ENCODE data around the gene PIGN. TPM values are rescaled to one million over a fixed set of nuclear protein-coding genes. Genes with fewer than 3 reads are reported as not detected.

The PIGN gene
- total RNA-seq, 1 donor from 2014 or later: 22.6 TPM

DNA sequence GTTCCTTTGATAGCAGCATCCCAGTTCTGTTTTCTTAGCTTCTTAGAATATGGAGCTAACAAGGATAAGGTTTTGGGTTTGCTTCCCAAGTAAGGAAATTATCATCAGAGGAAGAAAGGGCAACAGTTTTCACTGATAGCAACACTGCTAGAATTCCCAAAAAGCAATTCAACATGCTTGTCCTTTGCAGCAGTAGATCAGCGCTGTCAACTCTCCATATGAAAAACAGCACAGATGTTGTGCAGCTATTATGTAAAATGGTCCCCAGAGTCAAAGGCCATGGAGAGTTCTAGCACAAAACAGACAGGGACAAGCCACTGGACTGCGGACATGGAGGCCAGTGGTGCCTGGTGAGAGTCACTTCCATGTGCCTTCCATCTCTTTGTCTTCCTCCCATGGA lies 158.1 kb downstream of the PIGN start:
- no peak for DNase-seq (ENCODE audit: low read depth)
- TF ChIP-seq, protein P1, sequence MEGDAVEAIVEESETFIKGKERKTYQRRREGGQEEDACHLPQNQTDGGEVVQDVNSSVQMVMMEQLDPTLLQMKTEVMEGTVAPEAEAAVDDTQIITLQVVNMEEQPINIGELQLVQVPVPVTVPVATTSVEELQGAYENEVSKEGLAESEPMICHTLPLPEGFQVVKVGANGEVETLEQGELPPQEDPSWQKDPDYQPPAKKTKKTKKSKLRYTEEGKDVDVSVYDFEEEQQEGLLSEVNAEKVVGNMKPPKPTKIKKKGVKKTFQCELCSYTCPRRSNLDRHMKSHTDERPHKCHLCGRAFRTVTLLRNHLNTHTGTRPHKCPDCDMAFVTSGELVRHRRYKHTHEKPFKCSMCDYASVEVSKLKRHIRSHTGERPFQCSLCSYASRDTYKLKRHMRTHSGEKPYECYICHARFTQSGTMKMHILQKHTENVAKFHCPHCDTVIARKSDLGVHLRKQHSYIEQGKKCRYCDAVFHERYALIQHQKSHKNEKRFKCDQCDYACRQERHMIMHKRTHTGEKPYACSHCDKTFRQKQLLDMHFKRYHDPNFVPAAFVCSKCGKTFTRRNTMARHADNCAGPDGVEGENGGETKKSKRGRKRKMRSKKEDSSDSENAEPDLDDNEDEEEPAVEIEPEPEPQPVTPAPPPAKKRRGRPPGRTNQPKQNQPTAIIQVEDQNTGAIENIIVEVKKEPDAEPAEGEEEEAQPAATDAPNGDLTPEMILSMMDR (IDR thresholded peaks at IDR 0.05; ENCODE audit: insufficient read depth, low read length, poor library complexity, severe bottlenecking): no peak
- no peaks in the 10 kb centered on the region for H3K27me3 ChIP-seq (ENCODE audit: control insufficient read depth, insufficient read depth, low read length)
- no peaks in the 10 kb centered on the region for H3K36me3 ChIP-seq (ENCODE audit: control insufficient read depth, insufficient read depth, low read length)
- H3K4me3 ChIP-seq (ENCODE audit: low read depth, low read length): no peak overlapping the region

DNA sequence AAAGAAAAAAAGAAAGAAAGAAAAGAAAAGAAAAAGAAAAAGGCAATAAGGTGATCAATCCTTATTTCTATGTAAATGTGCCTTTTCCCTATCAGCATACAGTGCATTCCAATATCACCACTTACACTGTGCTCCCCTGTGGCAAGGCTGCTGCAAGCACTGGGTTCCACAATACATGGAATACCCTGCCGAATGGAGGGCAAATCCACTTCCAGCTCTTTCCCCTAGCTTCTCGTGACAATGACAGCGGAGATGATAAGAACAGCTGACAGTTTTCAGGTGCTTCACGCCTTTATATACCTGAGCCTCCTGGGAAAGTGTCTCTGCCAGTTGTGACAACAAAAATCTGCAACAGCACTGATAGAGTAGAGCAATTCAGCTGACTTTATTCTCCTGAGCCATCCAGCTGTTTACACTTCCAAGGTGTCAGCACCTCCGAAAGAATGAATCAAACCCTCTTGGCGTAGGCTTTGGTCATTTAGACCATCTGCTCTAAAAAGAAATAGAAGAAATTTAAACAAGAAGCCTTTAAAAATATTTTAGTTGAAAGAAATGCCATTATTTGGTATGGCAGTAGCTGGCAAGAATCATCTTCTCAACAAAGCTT lies 158.8 kb downstream of the PIGN start:
- Histone ChIP-seq H3K4me3 (ENCODE audit: low read depth, low read length) (no peak overlapping the region), H3K27me3 (ENCODE audit: control insufficient read depth, insufficient read depth, low read length) (no peaks in the 10 kb centered on the region), H3K36me3 (ENCODE audit: control insufficient read depth, insufficient read depth, low read length) (no peaks in the 10 kb centered on the region)
- TF ChIP-seq, protein P1 (IDR thresholded peaks at IDR 0.05; ENCODE audit: insufficient read depth, low read length, poor library complexity, severe bottlenecking): no peak
- DNase-seq (ENCODE audit: low read depth): no peak

DNA sequence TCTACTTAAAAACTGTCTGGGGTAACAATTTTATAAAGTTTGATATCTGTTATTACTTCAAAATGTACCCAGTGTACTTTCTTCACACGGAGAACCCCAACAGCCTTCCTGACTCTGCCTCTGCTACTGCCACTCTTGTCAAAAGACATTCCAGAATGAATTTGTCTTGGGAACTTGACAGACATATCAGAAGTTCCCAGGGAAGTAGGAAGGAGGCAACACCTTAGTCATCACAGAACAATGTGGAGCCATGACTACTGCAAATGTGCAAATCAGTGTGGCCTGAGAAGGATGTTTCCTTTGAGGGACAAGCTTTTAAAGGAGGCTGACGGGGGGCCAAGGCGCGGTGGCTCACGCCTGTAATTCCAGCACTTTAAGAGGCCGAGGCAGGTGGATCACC lies 160.3 kb downstream of the PIGN start:
- DNase-seq (ENCODE audit: low read depth): peak; percentile 54
- H3K27me3 ChIP-seq (ENCODE audit: control insufficient read depth, insufficient read depth, low read length): no peaks in the 10 kb centered on the region
- TF ChIP-seq, protein P1 (IDR thresholded peaks at IDR 0.05; ENCODE audit: insufficient read depth, low read length, poor library complexity, severe bottlenecking): no peak
- no peaks in the 10 kb centered on the region for H3K36me3 ChIP-seq (ENCODE audit: control insufficient read depth, insufficient read depth, low read length)
- H3K4me3 ChIP-seq (ENCODE audit: low read depth, low read length): no peak overlapping the region

DNA sequence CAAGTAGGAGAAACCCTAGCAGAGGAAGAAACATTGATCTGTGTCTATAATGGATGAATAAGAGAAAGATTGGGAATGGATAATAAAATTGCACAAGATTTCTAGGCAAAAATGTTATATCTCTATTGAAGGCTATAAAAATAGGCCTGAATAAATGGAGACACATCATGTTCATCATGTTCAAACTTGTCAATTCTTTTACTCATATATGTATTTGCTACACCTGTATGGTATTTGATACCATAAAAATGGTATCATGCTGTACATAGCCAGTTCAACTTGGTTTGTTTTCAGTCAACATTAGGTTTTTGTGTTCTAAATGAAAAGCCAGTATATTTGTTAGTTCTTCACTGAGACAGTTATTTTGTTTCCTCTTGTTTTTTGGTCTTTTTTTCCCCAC lies 161.9 kb downstream of the PIGN start:
- Histone ChIP-seq H3K27me3 (ENCODE audit: control insufficient read depth, insufficient read depth, low read length) (no peaks in the 10 kb centered on the region), H3K36me3 (ENCODE audit: control insufficient read depth, insufficient read depth, low read length) (no peaks in the 10 kb centered on the region), H3K4me3 (ENCODE audit: low read depth, low read length) (no peak overlapping the region)
- TF ChIP-seq, protein P1 (IDR thresholded peaks at IDR 0.05; ENCODE audit: insufficient read depth, low read length, poor library complexity, severe bottlenecking): no peak
- DNase-seq (ENCODE audit: low read depth): no peak

DNA sequence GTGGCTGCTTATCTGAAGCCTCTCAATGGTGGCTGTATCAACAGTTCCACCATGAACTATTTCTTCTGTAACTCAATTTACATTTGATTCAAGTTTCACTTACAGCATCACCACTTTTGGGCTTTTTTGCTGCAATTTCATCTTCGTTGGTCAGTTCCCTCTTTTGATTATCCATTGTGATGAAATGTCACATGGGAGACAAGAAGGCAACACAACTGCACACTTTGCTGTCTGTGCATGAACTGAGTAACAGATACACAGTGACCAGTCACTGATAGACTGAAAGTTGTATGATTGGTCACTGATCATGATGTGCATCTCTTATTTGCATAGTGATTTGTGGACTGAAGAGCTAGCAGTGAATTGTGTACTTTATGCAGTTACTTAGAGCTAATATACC lies 163.3 kb downstream of the PIGN start:
- no peak for DNase-seq (ENCODE audit: low read depth)
- H3K36me3 ChIP-seq (ENCODE audit: control insufficient read depth, insufficient read depth, low read length): no peaks in the 10 kb centered on the region
- H3K4me3 ChIP-seq (ENCODE audit: low read depth, low read length): no peak overlapping the region
- TF ChIP-seq, protein P1 (IDR thresholded peaks at IDR 0.05; ENCODE audit: insufficient read depth, low read length, poor library complexity, severe bottlenecking): no peak
- no peaks in the 10 kb centered on the region for H3K27me3 ChIP-seq (ENCODE audit: control insufficient read depth, insufficient read depth, low read length)

DNA sequence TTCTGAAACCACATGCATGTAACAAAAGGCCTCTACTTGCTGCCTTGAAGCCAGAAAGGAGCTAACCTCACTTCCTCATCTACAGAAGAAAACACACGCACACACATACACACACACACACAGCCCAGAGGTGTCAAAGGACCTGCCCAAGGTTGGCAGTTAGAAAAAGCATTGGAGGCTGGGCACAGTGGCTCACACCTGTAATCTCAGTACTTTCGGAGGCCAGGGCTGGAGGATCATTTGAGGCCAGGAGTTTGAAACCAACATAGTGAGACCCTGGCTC lies 168.2 kb downstream of the PIGN start:
- no peaks in the 10 kb centered on the region for H3K27me3 ChIP-seq (ENCODE audit: control insufficient read depth, insufficient read depth, low read length)
- H3K4me3 ChIP-seq (ENCODE audit: low read depth, low read length): no peak overlapping the region
- no peak for DNase-seq (ENCODE audit: low read depth)
- TF ChIP-seq, protein P1 (IDR thresholded peaks at IDR 0.05; ENCODE audit: insufficient read depth, low read length, poor library complexity, severe bottlenecking): no peak
- no peaks in the 10 kb centered on the region for H3K36me3 ChIP-seq (ENCODE audit: control insufficient read depth, insufficient read depth, low read length)
